A172 (cell line): Measurements from ENCODE around the gene C2CD5. TPM values are rescaled to one million over a fixed set of nuclear protein-coding genes. Genes with fewer than 3 reads are reported as not detected.
A peak's percentile ranks its signal among the peaks of the same experiment; 100 is the strongest.
"Not testable (repeated sequence)": the region's sequence is repeated elsewhere in the genome, so short reads cannot be mapped to it uniquely, and the experiment has no call there.

Experiments
- DNase-seq: peaks from one replicate; pipeline ENCODE4 v3.0.0-alpha.2; 2015; ENCODE audit warnings: low spot score
- total RNA-seq: library from RNA; depleted of rRNA; stranded (reverse); fragments of >200 nt; shearing (Covaris generic); gene quantifications from 2 replicates; pipeline ENCODE4 v1.2.3, GENCODE V29; 2014

C2CD5 gene
- total RNA-seq, 1 experiment from 2014 or later, result 10.7 TPM

DNA sequence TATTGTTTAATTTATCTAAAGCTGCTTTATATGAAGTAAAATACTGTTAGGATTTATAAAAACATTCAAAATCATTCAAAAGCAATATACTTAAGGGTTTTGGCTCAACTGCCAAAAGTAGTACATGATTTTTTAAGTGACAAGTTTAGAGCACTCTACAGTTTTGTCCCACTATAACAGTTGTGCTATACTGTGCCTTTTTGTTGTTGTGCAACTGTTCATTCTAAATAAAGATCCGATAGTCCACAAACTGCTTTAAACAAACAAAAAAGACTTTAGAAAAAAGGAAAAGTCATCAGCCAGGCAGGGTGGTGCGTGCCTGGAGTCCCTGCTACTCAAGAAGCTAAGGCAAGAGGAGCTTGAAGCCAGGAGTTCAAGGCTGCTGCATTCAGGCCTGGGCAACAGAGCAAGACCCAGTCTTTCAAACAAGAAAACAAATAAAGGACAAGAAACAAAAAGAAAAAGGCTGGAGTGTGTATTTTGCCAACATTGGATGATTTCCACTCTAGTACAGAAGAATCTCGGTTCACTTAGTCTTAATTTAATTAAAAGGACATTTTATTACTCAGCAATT, 7.3 kb downstream of the C2CD5 start:
- DNase-seq, result no peak

GRCh38 chr12:22536346-22536945, 7.9 kb downstream of the C2CD5 start:
- no peak for DNase-seq

GRCh38 chr12:22535478-22535877, 8.9 kb downstream of the C2CD5 start:
- DNase-seq, result no peak

DNA sequence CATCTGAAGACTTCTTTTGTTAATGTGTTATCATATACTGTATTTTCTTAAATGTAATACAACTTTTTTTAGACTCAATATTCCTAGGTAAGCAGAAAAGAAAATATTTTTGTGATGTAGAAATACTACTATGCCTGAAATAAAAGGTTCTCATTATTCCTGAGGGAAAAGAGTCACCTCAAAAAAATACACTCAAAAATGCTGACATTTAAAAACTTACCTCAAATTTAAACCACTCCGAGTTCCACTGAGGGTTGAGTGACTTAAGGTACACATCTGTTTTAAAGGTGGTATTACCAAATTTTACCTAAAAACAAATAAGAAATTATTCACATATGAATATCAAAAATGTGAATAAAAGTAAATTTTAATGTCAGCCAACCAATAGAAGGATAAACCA, 9.3 kb downstream of the C2CD5 start:
- DNase-seq, result no peak

GRCh38 chr12:22533155-22533554, 11.2 kb downstream of the C2CD5 start:
- no peak for DNase-seq

DNA sequence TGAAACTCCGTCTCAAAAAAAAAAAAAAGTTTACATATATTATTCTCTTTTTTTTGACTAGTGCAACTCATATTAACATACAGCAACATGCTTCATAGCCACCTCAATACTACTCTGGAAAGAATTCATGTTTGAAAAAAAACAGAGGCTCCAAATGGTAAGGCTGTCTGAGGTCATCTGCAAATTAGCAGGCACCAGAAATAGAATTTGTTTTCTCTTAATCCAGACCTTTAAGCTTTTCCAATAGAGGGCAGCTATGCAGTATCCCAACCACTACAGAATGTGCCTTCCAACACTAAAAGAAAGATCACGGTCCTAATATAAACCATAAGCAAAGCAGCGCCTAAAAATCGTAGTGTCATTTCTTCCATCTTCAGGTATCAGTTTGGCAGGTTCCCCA, 12.0 kb downstream of the C2CD5 start:
- DNase-seq, result no peak

- DNase-seq, result no peak
Observed at GRCh38 chr12:22531205-22531604, 13.1 kb downstream of the C2CD5 start.

- peak; percentile 49 for DNase-seq
Observed at GRCh38 chr12:22529281-22530060, 14.9 kb downstream of the C2CD5 start.

GRCh38 chr12:22527999-22528398, 16.3 kb downstream of the C2CD5 start:
- DNase-seq, result peak; percentile 46

DNA sequence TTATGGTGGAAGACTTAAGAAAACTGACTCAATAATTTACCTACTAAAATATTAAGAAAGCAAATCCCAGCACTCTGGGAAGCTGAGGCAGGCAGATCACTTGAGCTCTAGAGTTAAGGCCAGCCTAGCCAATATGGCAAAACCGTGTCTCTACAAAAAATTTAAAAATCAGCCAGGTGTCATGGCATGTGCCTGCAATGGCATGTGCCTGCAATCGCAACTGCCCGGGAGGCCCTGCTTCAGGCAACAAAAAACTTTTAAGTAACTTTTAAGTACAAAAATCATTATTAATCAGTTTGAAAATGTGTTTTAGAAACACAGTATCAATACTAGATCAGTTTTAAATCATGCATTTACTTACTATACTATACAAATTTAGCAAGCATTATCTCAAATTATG, 17.5 kb downstream of the C2CD5 start:
- DNase-seq, result no peak

GRCh38 chr12:22525426-22525825, 18.9 kb downstream of the C2CD5 start:
- DNase-seq, result no peak

DNA sequence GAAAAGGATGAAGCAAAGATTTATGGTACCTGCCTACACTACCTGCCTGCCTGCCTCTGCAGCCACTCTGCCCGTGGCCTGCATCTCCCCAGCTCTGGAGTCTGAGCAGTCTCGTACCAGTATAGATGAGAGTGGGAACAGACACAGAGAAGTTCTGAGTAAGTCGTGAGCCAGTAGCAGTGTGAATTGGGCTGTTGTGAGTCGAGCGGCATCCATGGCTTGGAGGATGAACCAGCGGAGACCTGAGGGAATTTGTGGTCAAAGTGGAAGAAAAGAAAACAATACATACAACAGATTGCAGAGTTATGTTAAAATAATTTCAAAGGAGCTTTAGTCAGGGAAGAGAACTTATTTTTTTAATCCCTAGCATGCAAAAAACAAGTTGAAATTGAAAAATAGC, 25.3 kb downstream of the C2CD5 start:
- no peak for DNase-seq

- DNase-seq, result peak; percentile 25
Observed at GRCh38 chr12:22518060-22518719, 26.2 kb downstream of the C2CD5 start.

GRCh38 chr12:22514875-22515274, 29.5 kb downstream of the C2CD5 start:
- no peak for DNase-seq

GRCh38 chr12:22505826-22506225, 38.5 kb downstream of the C2CD5 start:
- DNase-seq, result no peak

DNA sequence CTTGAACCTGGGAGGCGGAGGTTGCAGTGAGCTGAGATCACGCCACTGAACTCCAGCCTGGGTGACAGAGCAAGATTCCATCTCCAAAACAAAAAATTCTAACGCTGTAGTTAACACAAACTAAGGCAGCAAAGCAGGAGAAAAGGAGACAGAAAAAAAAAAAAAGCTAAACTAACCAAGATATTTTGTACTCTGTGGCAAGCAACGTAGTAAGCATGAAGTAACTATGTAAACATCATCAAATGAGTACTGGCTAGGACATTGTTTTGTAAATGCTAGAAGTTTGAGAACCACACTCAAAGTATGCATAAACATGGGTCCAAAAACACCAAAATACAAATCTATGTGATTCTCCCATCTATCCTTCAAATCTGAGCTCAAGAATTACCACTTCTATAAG, 44.2 kb downstream of the C2CD5 start:
- DNase-seq, result no peak

DNA sequence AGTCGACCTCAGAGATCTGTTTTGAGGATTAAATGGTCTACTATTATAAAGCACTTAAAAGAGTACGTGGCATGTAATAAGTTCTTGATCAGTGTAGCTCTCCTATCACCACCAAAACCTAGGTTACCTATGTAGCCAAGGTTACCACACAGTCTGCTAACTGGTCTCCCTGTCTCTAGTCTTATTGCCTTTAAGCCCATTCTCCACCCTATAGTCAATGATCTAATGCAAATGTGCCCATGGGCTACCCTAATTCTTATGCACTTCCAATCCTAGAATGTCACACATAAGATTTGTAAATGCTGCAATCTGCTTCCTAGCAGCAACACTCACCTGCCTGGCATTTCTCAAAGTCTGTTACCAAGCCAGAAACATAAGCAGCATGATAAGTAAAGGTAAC, 44.9 kb downstream of the C2CD5 start:
- no peak for DNase-seq

DNA sequence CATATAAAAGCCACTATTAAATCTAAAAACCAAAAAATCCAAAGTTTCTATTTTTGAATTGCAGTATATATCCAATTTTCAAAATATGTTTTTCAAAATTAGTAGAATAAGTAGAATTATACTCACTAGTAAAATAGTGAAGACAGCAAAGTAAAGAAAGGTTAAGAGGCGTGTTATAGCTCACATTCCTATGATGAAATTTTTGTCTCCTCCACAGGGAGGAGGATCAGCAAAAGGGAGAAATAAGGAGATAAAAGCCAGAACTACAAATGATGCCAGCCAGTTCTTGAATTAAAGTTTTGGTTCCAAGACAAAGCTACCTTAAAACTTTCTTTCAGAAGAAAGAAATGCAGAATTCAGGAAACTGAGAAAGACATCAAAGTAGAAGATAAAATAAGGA, 50.0 kb downstream of the C2CD5 start:
- no peak for DNase-seq

DNA sequence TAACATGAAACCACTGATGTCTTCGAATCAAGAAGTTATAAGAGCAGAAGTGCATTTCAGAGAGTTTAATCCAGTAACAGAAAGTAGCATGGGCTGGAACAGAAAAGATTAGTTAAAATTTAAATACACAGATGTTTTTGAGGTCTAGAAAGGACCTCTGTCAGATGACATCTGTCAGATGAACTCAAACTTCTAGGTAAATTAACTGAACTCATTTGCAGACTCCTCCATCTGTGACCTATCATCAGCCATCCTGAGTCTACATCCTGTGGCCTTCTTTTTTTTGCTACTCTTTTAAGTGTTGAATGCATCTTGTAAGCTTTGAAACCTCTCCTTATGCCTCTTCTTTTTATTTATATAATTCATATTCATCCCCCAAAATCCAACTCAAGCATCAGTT, 53.3 kb downstream of the C2CD5 start:
- no peak for DNase-seq

DNA sequence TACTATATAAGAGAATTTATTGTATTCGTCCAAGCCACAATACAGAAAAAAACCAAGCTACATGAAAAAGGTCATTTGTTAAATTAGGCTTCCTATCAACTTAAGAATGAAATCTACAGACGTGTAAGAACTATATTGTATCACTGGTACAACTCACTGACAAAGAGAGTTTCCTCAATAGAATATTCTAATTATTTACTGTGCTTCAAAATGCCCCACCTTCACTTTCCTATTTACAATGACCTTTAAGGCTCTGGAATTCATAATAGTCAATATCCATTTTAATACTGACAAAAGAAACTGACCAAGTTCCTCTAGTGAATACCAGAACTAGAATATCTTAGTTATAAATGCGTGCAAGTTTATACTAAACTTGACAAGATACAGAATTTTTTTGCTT, 55.9 kb downstream of the C2CD5 start:
- DNase-seq, result no peak

GRCh38 chr12:22487683-22488082, 56.7 kb downstream of the C2CD5 start:
- DNase-seq, result not testable (repeated sequence)

DNA sequence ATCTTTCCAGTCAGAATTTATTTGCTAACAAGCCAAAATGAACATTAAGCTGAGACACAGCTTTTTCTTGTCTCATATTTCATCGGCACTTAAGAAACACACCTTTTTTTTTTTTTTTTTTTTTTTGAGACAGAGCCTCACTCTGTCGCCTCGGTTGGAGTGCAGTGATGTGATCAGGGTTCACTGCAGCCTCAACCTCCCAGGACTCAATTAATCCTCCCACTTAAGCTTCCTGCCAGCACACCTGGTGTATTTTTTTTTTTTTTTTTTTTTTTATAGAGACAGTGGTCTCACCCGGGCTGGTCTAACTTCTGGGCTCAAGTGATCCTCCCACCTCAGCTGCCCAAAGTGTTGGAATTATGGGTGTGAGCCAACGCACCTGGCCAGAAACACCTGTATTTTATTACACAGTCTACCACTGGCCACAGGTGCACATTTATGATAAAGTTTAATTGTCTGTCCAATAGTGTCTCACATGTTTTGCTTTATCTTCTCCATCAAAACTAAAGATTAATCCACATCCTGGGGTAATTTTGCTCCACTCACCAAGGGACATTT, 62.7 kb downstream of the C2CD5 start:
- no peak for DNase-seq
